ENCODE results near the gene MDC1. TPM values are rescaled to one million over a fixed set of nuclear protein-coding genes. Genes with fewer than 3 reads are reported as not detected.
A peak's percentile ranks its signal among the peaks of the same experiment; 100 is the strongest.

MDC1 gene
- total and polyA plus RNA-seq, 2 of the 13 experiments (the other 11 are each of a cell fraction or from before 2014, with no cell fraction given): 8.4 to 14.0 TPM

DNA sequence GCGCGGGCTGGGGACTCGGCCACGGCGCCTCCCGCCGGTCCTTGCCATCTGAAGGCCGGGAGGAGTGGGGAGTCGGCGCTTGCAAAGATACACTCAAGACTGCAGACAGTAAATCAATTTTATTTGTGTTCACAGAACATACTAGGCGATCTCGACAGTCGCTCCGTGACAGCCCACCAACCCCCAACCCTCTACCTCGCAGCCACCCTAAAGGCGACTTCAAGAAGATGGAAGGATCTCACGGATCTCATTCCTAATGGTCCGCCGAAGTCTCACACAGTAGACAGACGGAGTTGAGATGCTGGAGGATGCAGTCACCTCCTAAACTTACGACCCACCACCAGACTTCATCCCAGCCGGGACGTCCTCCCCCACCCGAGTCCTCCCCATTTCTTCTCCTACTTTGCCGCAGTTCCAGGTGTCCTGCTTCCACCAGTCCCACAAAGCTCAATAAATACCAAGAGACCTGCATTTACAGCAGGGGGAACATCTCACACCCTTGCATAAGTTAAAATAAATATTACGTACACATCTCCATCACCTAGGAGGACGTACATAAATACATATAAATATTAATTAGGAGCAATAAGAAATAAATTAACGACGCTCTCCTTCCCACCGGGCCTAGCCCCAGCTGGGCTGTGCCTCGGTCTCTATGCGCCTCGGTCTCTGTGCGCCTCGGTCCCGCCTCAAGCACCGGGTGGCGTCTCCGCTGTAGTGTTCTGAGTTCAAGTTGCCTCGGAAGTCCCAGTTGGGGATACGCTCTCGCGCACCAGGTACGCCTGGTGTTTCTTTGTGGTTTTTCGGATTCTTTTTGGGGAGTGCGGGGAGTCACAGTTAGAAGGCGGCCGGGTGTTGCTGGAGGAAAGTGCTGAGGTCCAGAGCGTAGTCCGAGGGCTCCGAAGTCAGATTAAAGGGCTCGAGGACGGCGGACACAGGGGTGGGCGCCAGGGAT lies 26.3 kb upstream of the MDC1 start (continued):
- TF ChIP-seq, protein P1, sequence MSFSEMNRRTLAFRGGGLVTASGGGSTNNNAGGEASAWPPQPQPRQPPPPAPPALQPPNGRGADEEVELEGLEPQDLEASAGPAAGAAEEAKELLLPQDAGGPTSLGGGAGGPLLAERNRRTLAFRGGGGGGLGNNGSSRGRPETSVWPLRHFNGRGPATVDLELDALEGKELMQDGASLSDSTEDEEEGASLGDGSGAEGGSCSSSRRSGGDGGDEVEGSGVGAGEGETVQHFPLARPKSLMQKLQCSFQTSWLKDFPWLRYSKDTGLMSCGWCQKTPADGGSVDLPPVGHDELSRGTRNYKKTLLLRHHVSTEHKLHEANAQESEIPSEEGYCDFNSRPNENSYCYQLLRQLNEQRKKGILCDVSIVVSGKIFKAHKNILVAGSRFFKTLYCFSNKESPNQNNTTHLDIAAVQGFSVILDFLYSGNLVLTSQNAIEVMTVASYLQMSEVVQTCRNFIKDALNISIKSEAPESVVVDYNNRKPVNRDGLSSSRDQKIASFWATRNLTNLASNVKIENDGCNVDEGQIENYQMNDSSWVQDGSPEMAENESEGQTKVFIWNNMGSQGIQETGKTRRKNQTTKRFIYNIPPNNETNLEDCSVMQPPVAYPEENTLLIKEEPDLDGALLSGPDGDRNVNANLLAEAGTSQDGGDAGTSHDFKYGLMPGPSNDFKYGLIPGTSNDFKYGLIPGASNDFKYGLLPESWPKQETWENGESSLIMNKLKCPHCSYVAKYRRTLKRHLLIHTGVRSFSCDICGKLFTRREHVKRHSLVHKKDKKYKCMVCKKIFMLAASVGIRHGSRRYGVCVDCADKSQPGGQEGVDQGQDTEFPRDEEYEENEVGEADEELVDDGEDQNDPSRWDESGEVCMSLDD (CRISPR knock-in tag; IDR thresholded peaks at IDR 0.05; ENCODE audit: borderline replicate concordance): peak; percentile 52; the same call in 1 of the 2 replicates
- TF ChIP-seq NCOA5 (CRISPR knock-in tag; IDR thresholded peaks at IDR 0.05) (0 out of 2 replicates have a peak, but pooled peaks have one; percentile 19), ARID2 (CRISPR knock-in tag; IDR thresholded peaks at IDR 0.05; ENCODE audit: borderline replicate concordance) (no peak; the same call in 1 of the 2 replicates), CC2D1A (CRISPR knock-in tag; IDR thresholded peaks at IDR 0.05) (no peak; the same call in 1 of the 2 replicates), SMARCE1 (IDR thresholded peaks at IDR 0.05; ENCODE audit: borderline replicate concordance) (no peak), SRY (CRISPR knock-in tag; IDR thresholded peaks at IDR 0.05) (no peak), GABPB1 (CRISPR knock-in tag; IDR thresholded peaks at IDR 0.05) (no peak), NR2C2 (CRISPR knock-in tag; IDR thresholded peaks at IDR 0.05; ENCODE audit: borderline replicate concordance) (no peak), ZSCAN31 (CRISPR knock-in tag; IDR thresholded peaks at IDR 0.05; ENCODE audit: low read depth) (no peak), REL (CRISPR knock-in tag; conservative IDR thresholded peaks at IDR 0.05) (no peak), ZSCAN21 (CRISPR knock-in tag; IDR thresholded peaks at IDR 0.05; ENCODE audit: borderline replicate concordance) (no peak), ZNF781 (CRISPR knock-in tag; IDR thresholded peaks at IDR 0.05; ENCODE audit: borderline replicate concordance, not compliant biosample characterization) (no peak), ZNF253 (CRISPR knock-in tag; IDR thresholded peaks at IDR 0.05; ENCODE audit: borderline replicate concordance) (no peak), MLLT10 (CRISPR knock-in tag; IDR thresholded peaks at IDR 0.05) (no peak)
- TF ChIP-seq, protein P2, sequence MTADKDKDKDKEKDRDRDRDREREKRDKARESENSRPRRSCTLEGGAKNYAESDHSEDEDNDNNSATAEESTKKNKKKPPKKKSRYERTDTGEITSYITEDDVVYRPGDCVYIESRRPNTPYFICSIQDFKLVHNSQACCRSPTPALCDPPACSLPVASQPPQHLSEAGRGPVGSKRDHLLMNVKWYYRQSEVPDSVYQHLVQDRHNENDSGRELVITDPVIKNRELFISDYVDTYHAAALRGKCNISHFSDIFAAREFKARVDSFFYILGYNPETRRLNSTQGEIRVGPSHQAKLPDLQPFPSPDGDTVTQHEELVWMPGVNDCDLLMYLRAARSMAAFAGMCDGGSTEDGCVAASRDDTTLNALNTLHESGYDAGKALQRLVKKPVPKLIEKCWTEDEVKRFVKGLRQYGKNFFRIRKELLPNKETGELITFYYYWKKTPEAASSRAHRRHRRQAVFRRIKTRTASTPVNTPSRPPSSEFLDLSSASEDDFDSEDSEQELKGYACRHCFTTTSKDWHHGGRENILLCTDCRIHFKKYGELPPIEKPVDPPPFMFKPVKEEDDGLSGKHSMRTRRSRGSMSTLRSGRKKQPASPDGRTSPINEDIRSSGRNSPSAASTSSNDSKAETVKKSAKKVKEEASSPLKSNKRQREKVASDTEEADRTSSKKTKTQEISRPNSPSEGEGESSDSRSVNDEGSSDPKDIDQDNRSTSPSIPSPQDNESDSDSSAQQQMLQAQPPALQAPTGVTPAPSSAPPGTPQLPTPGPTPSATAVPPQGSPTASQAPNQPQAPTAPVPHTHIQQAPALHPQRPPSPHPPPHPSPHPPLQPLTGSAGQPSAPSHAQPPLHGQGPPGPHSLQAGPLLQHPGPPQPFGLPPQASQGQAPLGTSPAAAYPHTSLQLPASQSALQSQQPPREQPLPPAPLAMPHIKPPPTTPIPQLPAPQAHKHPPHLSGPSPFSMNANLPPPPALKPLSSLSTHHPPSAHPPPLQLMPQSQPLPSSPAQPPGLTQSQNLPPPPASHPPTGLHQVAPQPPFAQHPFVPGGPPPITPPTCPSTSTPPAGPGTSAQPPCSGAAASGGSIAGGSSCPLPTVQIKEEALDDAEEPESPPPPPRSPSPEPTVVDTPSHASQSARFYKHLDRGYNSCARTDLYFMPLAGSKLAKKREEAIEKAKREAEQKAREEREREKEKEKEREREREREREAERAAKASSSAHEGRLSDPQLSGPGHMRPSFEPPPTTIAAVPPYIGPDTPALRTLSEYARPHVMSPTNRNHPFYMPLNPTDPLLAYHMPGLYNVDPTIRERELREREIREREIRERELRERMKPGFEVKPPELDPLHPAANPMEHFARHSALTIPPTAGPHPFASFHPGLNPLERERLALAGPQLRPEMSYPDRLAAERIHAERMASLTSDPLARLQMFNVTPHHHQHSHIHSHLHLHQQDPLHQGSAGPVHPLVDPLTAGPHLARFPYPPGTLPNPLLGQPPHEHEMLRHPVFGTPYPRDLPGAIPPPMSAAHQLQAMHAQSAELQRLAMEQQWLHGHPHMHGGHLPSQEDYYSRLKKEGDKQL (CRISPR knock-in tag; IDR thresholded peaks at IDR 0.05; ENCODE audit: low read depth): no peak
- TF ChIP-seq, protein P3, sequence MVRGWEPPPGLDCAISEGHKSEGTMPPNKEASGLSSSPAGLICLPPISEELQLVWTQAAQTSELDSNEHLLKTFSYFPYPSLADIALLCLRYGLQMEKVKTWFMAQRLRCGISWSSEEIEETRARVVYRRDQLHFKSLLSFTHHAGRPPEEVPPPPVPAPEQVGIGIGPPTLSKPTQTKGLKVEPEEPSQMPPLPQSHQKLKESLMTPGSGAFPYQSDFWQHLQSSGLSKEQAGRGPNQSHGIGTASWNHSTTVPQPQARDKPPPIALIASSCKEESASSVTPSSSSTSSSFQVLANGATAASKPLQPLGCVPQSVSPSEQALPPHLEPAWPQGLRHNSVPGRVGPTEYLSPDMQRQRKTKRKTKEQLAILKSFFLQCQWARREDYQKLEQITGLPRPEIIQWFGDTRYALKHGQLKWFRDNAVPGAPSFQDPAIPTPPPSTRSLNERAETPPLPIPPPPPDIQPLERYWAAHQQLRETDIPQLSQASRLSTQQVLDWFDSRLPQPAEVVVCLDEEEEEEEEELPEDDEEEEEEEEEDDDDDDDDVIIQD (CRISPR knock-in tag; IDR thresholded peaks at IDR 0.05; ENCODE audit: low read depth): no peak; the same call in 1 of the 2 replicates
- TF ChIP-seq, protein P4, sequence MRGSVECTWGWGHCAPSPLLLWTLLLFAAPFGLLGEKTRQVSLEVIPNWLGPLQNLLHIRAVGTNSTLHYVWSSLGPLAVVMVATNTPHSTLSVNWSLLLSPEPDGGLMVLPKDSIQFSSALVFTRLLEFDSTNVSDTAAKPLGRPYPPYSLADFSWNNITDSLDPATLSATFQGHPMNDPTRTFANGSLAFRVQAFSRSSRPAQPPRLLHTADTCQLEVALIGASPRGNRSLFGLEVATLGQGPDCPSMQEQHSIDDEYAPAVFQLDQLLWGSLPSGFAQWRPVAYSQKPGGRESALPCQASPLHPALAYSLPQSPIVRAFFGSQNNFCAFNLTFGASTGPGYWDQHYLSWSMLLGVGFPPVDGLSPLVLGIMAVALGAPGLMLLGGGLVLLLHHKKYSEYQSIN (CRISPR knock-in tag; IDR thresholded peaks at IDR 0.05; ENCODE audit: borderline replicate concordance): no peak

Measured in HepG2 (cell line).